ENCODE measurements around the gene PLD2.

DNA sequence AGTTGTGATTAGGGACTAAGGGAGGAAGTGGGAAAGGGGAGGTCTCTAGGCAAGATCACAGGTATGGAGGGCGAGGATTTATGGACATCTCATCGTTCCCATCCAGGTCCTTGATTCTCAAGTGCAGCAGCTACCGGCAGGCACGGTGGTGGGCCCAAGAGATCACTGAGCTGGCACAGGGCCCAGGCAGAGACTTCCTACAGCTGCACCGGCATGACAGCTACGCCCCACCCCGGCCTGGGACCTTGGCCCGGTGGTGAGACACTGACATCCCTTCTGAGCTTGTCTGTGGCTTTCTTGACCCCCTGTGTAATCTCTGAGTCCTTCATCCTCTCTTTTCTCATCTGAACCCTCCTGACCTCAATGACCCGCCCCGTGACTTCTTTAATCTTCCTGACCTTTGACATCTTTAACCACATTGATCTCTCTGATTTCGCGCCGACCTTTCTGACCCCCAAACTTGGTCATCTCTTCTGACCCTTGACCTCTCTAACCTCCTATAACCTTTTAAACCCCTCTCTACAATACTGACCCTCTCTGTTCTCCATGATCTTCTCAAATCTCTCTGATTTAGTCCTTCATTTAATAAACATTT lies 3.8 kb downstream of the PLD2 start:
- TF ChIP-seq POLR2A (IDR thresholded peaks at IDR 0.05) (no peak), POLR2AphosphoS5 (IDR thresholded peaks at IDR 0.05) (no peak)
- TF ChIP-seq, protein P1, sequence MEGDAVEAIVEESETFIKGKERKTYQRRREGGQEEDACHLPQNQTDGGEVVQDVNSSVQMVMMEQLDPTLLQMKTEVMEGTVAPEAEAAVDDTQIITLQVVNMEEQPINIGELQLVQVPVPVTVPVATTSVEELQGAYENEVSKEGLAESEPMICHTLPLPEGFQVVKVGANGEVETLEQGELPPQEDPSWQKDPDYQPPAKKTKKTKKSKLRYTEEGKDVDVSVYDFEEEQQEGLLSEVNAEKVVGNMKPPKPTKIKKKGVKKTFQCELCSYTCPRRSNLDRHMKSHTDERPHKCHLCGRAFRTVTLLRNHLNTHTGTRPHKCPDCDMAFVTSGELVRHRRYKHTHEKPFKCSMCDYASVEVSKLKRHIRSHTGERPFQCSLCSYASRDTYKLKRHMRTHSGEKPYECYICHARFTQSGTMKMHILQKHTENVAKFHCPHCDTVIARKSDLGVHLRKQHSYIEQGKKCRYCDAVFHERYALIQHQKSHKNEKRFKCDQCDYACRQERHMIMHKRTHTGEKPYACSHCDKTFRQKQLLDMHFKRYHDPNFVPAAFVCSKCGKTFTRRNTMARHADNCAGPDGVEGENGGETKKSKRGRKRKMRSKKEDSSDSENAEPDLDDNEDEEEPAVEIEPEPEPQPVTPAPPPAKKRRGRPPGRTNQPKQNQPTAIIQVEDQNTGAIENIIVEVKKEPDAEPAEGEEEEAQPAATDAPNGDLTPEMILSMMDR (IDR thresholded peaks at IDR 0.05): no peak

All from prostate gland (tissue), 2 donors.